Ovary (tissue), 9 donors: Measurements from ENCODE around the gene BAZ2B. TPM values are rescaled to one million over a fixed set of nuclear protein-coding genes. Genes with fewer than 3 reads are reported as not detected.
"Not testable (repeated sequence)": the region's sequence is repeated elsewhere in the genome, so short reads cannot be mapped to it uniquely, and the experiment has no call there.

ENCODE experiments used
- DNase-seq, 5 donors: peaks; one replicate each; pipeline ENCODE4 v3.0.0-alpha.2; 2019 to 2020
- H3K27ac ChIP-seq, 2 donors: fragments of 200-600 bp; one replicate each; pipeline versions ENCODE4 v1.5.1 to v1.8.0; 2019 to 2022
- H3K27me3 ChIP-seq: fragments of 200-600 bp; one replicate; pipeline ENCODE4 v1.8.0; 2022
- H3K36me3 ChIP-seq: fragments of 200-600 bp; sonication (generic); one replicate; pipeline ENCODE4 v1.5.1; 2019
- H3K4me1 ChIP-seq: one replicate; pipeline ENCODE4 v1.8.1; 2013; ENCODE audit warnings: mild to moderate bottlenecking, moderate library complexity; ENCODE audit not compliant: insufficient read depth
- H3K4me3 ChIP-seq: fragments of 200-600 bp; sonication (generic); one replicate; pipeline ENCODE4 v1.5.1; 2017
- H3K9me3 ChIP-seq, 2 donors: fragments of 200-600 bp in 1 of 2; sonication (generic) in 1 of 2; one replicate each; pipeline versions ENCODE4 v1.5.1 to v1.8.1; 2013 to 2019; ENCODE audit warnings: mild to moderate bottlenecking in 1 of 2, moderate library complexity in 1 of 2
- CTCF ChIP-seq, 3 donors: fragments of 450-650 bp in 2 of 3; fragments of 200-600 bp in 1 of 3; IDR thresholded peaks; one replicate each; pipeline versions ENCODE4 v1.5.1 to v1.8.0; 2016 to 2022; ENCODE audit warnings: antibody characterized with exemption in 3 of 3, mild to moderate bottlenecking in 1 of 3
- EP300 ChIP-seq: sonication (generic); formaldehyde crosslinking; IDR thresholded peaks from one replicate; pipeline ENCODE4 v1.6.1; 2017; ENCODE audit warnings: antibody characterized with exemption
- POLR2A ChIP-seq: fragments of 450-650 bp; IDR thresholded peaks from one replicate; pipeline ENCODE4 v1.6.1; 2017; ENCODE audit warnings: antibody characterized with exemption, mild to moderate bottlenecking, moderate library complexity
- WGBS, 3 donors: extraction: QIAGEN DNeasy Blood & Tissue Kit in 1 of 3; methylation state at CpG; one replicate each; pipeline versions ENCODE4 v1.1.5 to v1.1.7; 2013 to 2017; 5-methylcytosine and 5-hydroxymethylcytosine counted together
- intact Hi-C, 4 donors: fragments of 100-400 bp; cut with DNase I; formaldehyde crosslinking; loops; one replicate each; pipeline versions ENCODE4 v1.11.0 to v1.15.1; 2022 to 2023
- polyA plus RNA-seq, 2 donors: library from polyadenylated mRNA; stranded (reverse); fragments of 200-250 nt in 1 of 2; fragments of 350-450 nt in 1 of 2; fragmentation: Illumina TruSeq in 1 of 2; extraction: RNeasy Lipid Tissue Mini Kit (QIAGEN cat#74804) in 1 of 2; gene quantifications; one replicate each; pipeline ENCODE4 v1.2.3, GENCODE V29; 2013 to 2014
- total RNA-seq, 7 donors: library from RNA; depleted of rRNA in 2 of 7; stranded (reverse); fragments of >200 nt in 2 of 7; fragmentation: NEBNext Ultra II Directional in 3 of 7; extraction: Animal tissue kit (Norgen Biotek cat#: 25700) in 3 of 7; gene quantifications; one replicate each; pipeline versions ENCODE4 v1.1.0 to v1.2.4, GENCODE V29; 2016 to 2023
- donor health status: DM: no; HTN: no; CAD: no; lungs with moderate emphysema.
- donor health status: DM: no; HTN: no; CAD: no.
- donor health status: Bipolar disorder and iron deficiency.
- donor health status: DM: yes; HTN: yes; CAD: no.
- donor health status: DM: no; HTN: no; CAD: no.
- donor health status: DM: yes; HTN: yes; CAD: no.

Gene BAZ2B
- total and polyA plus RNA-seq, 9 donors = 31.8 to 131 (median 99.4) TPM

- H3K9me3 ChIP-seq = no peaks in the 10 kb centered on the region
- H3K36me3 ChIP-seq = no peaks in the 10 kb centered on the region
- intact Hi-C loops = no loop called here
- no peak overlapping the region for H3K27ac ChIP-seq
- DNase-seq = no peak
- H3K4me3 ChIP-seq = no peak overlapping the region
- 81 to 86% (median 83%) methylated on average over 3 of the region's 3 CpGs for WGBS, 3 donors
- no peaks in the 10 kb centered on the region for H3K4me1 ChIP-seq
- no peak for TF ChIP-seq EP300
- no peak for TF ChIP-seq POLR2A
- TF ChIP-seq CTCF (IDR thresholded peaks at IDR 0.05) = no peak
- H3K27me3 ChIP-seq = no peaks in the 10 kb centered on the region
Measured at GRCh38 chr2:159409116-159409800, 207.1 kb downstream of the BAZ2B start.

GRCh38 chr2:159402790-159403189 lies 213.6 kb downstream of the BAZ2B start:
- Histone ChIP-seq H3K36me3 (no peaks in the 10 kb centered on the region), H3K27ac (no peak overlapping the region), H3K9me3 (no peaks in the 10 kb centered on the region), H3K4me1 (no peaks in the 10 kb centered on the region), H3K4me3 (no peak overlapping the region), H3K27me3 (no peaks in the 10 kb centered on the region)
- WGBS, 3 donors = 85 to 93% (median 88%) methylated on average over 2 of the region's 2 CpGs
- intact Hi-C loops = no loop called here
- no peak for TF ChIP-seq POLR2A
- no peak for TF ChIP-seq EP300
- no peak for TF ChIP-seq CTCF (IDR thresholded peaks at IDR 0.05)
- DNase-seq = no peak

DNA sequence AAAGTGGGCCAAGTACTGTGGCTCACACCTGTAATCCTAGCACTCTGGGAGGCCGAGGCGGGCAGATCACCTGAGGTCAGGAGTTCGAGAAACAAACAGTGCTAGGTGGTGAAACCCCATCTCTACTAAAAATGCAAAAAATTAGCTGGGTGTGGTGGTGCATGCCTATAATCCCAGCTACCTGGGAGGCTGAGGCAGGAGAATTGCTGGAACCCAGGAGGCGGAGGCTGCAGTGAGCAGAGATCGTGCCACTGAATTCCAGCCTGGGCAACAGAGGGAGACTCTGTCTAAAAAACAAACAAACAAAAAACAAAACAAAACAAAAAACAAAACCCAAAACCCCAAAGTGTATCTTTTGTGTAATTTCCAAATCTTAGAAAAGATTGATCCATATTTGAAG lies 214.2 kb downstream of the BAZ2B start:
- H3K27me3 ChIP-seq, H3K9me3 ChIP-seq, H3K4me3 ChIP-seq, intact Hi-C loops, DNase-seq, H3K27ac ChIP-seq, H3K4me1 ChIP-seq, H3K36me3 ChIP-seq: not testable (repeated sequence)
- WGBS, 3 donors = 97 to 99% (median 98%) methylated on average over 5 of the region's 5 CpGs

- DNase-seq = no peak
- WGBS, 3 donors = 21 to 33% (median 32%) methylated on average over 5 of the region's 5 CpGs
- intact Hi-C loops = no loop called here
- H3K4me3 ChIP-seq = no peak overlapping the region
- no peak overlapping the region for H3K27ac ChIP-seq
- H3K36me3 ChIP-seq = no peaks in the 10 kb centered on the region
- H3K9me3 ChIP-seq = no peaks in the 10 kb centered on the region
- no peaks in the 10 kb centered on the region for H3K27me3 ChIP-seq
- H3K4me1 ChIP-seq = no peaks in the 10 kb centered on the region
- no peak for TF ChIP-seq POLR2A
- no peak for TF ChIP-seq CTCF (IDR thresholded peaks at IDR 0.05)
- no peak for TF ChIP-seq EP300
Measured at GRCh38 chr2:159399716-159400415, 216.5 kb downstream of the BAZ2B start.

- Histone ChIP-seq H3K9me3 (no peaks in the 10 kb centered on the region), H3K4me3 (no peak overlapping the region), H3K27me3 (no peaks in the 10 kb centered on the region), H3K27ac (no peak overlapping the region), H3K4me1 (no peaks in the 10 kb centered on the region), H3K36me3 (no peaks in the 10 kb centered on the region)
- TF ChIP-seq POLR2A (no peak), EP300 (no peak), CTCF (IDR thresholded peaks at IDR 0.05) (no peak)
- 94 to 97% (median 97%) methylated on average over 1 of the region's 1 CpG for WGBS, 3 donors
- DNase-seq = no peak
- intact Hi-C loops = no loop called here
Measured at GRCh38 chr2:159396799-159397198, 219.5 kb downstream of the BAZ2B start.
